GM19328 (cell line): ENCODE results near the gene NADSYN1.

ENCODE experiments used
- ATAC-seq: cut with Tn5 transposase; IDR thresholded peaks from one replicate; pipeline ENCODE4 v1.9.1; 2021; ENCODE audit warnings: mild to moderate bottlenecking, moderate library complexity; ENCODE audit not compliant: unreplicated experiment

NADSYN1 gene

GRCh38 chr11:71489311-71490043 lies 36.5 kb downstream of the NADSYN1 start:
- no peak for ATAC-seq

- ATAC-seq: no peak
Observed at GRCh38 chr11:71490044-71490730, 37.2 kb downstream of the NADSYN1 start.

- ATAC-seq: no peak
Observed at GRCh38 chr11:71490731-71491390, 37.9 kb downstream of the NADSYN1 start.

GRCh38 chr11:71491531-71491930 lies 38.5 kb downstream of the NADSYN1 start:
- no peak for ATAC-seq

- ATAC-seq: no peak
Observed at GRCh38 chr11:71491940-71492339, 38.9 kb downstream of the NADSYN1 start.

GRCh38 chr11:71495286-71496230 lies 42.6 kb downstream of the NADSYN1 start:
- ATAC-seq: no peak

- ATAC-seq: no peak
Observed at GRCh38 chr11:71496421-71496820, 43.4 kb downstream of the NADSYN1 start.

- no peak for ATAC-seq
Observed at GRCh38 chr11:71498091-71498490, 45.1 kb downstream of the NADSYN1 start.

- ATAC-seq: no peak
Observed at GRCh38 chr11:71499125-71499524, 46.1 kb downstream of the NADSYN1 start.

- no peak for ATAC-seq
Observed at GRCh38 chr11:71499546-71499945, 46.5 kb downstream of the NADSYN1 start.

- ATAC-seq: no peak
Observed at GRCh38 chr11:71500601-71501021, 47.6 kb downstream of the NADSYN1 start.

- ATAC-seq: no peak
Observed at GRCh38 chr11:71501071-71501985, 48.3 kb downstream of the NADSYN1 start.

GRCh38 chr11:71502026-71502425 lies 49.0 kb downstream of the NADSYN1 start:
- ATAC-seq: no peak

GRCh38 chr11:71502871-71503435 lies 50.0 kb downstream of the NADSYN1 start:
- no peak for ATAC-seq

- no peak for ATAC-seq
Observed at GRCh38 chr11:71504531-71504930, 51.5 kb downstream of the NADSYN1 start.

- no peak for ATAC-seq
Observed at GRCh38 chr11:71505001-71505400, 52.0 kb downstream of the NADSYN1 start.

- no peak for ATAC-seq
Observed at GRCh38 chr11:71505781-71506180, 52.8 kb downstream of the NADSYN1 start.

GRCh38 chr11:71507102-71507501 lies 54.1 kb downstream of the NADSYN1 start:
- ATAC-seq: no peak
